ENCODE results near the gene NLRC5. TPM values are rescaled to one million over a fixed set of nuclear protein-coding genes. Genes with fewer than 3 reads are reported as not detected.
A peak's percentile ranks its signal among the peaks of the same experiment; 100 is the strongest.

The NLRC5 gene
- total and polyA plus RNA-seq, 9 of the 15 experiments (the other 6 are each of a cell fraction or from before 2014, with no cell fraction given), result 0.59 to 0.71 TPM; not detected in 7

DNA sequence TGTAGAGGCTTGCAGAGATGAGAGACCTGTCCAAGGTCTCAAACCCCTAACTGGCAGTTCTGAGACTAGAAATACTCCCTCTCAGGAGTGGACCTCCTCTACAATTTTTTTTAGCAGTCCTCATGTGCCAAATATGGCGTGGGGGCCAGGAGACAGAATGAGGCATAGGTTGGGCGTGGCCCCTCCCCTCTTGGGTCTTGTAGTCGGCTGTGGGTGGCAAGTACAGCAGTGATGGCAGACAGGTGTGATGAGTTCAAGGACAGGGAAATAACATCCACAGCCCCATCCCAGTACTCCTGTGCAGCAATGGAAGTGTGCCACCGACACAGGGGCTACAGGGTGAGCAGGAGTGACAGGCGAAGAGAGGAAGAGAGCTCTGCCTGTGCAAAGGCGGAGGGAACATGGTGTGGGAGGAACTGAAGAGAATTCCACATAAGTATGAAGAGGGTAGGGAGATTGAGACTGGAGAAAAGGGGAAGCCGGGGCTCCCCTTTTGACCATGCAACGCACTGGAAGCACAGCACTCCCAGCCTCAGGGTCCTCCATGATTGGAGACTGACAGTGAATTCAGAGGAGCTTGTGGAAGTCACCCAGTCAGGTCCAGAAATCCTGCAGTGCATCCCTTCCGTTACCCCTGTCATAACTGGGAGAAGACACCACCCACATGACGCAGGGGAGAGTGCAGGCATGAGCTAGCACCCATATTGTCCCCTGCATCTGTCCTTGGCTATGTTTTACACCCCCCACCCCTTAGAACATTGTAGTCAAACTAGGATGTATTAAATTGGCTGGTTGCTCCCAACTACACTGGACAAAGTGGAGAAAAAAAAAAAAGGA, 42.4 kb upstream of the NLRC5 start (continued):
- TF ChIP-seq, protein P1, sequence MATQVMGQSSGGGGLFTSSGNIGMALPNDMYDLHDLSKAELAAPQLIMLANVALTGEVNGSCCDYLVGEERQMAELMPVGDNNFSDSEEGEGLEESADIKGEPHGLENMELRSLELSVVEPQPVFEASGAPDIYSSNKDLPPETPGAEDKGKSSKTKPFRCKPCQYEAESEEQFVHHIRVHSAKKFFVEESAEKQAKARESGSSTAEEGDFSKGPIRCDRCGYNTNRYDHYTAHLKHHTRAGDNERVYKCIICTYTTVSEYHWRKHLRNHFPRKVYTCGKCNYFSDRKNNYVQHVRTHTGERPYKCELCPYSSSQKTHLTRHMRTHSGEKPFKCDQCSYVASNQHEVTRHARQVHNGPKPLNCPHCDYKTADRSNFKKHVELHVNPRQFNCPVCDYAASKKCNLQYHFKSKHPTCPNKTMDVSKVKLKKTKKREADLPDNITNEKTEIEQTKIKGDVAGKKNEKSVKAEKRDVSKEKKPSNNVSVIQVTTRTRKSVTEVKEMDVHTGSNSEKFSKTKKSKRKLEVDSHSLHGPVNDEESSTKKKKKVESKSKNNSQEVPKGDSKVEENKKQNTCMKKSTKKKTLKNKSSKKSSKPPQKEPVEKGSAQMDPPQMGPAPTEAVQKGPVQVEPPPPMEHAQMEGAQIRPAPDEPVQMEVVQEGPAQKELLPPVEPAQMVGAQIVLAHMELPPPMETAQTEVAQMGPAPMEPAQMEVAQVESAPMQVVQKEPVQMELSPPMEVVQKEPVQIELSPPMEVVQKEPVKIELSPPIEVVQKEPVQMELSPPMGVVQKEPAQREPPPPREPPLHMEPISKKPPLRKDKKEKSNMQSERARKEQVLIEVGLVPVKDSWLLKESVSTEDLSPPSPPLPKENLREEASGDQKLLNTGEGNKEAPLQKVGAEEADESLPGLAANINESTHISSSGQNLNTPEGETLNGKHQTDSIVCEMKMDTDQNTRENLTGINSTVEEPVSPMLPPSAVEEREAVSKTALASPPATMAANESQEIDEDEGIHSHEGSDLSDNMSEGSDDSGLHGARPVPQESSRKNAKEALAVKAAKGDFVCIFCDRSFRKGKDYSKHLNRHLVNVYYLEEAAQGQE (IDR thresholded peaks at IDR 0.05; ENCODE audit: borderline replicate concordance), result peak; percentile 54
- TF ChIP-seq, protein P1 (CRISPR knock-in tag; IDR thresholded peaks at IDR 0.05; ENCODE audit: low read depth), result no peak
- TF ChIP-seq RHOXF2B (CRISPR knock-in tag; conservative IDR thresholded peaks at IDR 0.05) (0 out of 2 replicates have a peak, but pooled peaks have one; percentile 16), SPI1 (IDR thresholded peaks at IDR 0.05; ENCODE audit: borderline replicate concordance, low read depth, low read length) (0 out of 2 replicates have a peak, but pooled peaks have one; percentile 16), SRF (CRISPR knock-in tag; IDR thresholded peaks at IDR 0.05) (peak in 1 of 2 experiments; percentile 95; a peak in 2 of 4 replicates), POLR2AphosphoS2 (IDR thresholded peaks at IDR 0.05; ENCODE audit: low read length) (peak; percentile 83), NFIX (CRISPR knock-in tag; IDR thresholded peaks at IDR 0.05; ENCODE audit: low read depth) (no peak), KDM2B (CRISPR knock-in tag; IDR thresholded peaks at IDR 0.05) (no peak), NR2F6 (CRISPR knock-in tag; IDR thresholded peaks at IDR 0.05) (no peak)
